Activated CD8-positive, alpha-beta memory T cell treated with anti-CD3 and anti-CD28 coated beads for 4 hours (primary cell): ENCODE data around the gene CHCHD3.
"Not testable (repeated sequence)": the region's sequence is repeated elsewhere in the genome, so short reads cannot be mapped to it uniquely, and the experiment has no call there.

ENCODE experiments used
- DNase-seq, 2 donors: peaks; one replicate each; pipeline ENCODE4 v3.0.0-alpha.2; 2020; ENCODE audit warnings: low read depth in 2 of 2

The CHCHD3 gene

GRCh38 chr7:132953468-132953867 is 128.4 kb downstream of the CHCHD3 start:
- no peak for DNase-seq

GRCh38 chr7:132950725-132951124 is 131.2 kb downstream of the CHCHD3 start:
- DNase-seq: no peak

DNA sequence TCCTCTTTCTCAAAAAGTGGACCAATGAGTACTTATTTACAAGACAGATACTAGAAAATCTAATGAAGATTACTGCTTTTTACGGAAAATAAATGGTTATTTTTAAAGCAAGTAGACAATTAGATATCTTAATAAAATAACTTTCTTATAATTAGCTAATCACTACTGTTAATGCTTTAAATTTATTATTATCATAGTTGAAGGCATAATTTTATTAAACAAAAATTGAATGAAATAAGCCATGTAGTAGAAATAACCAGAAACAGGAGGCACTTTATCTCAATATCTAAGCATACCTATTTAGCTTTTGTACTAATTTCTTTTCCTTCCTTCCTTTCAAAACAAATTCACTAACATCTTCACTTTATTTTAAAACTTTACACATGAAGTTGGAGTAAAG is 134.9 kb downstream of the CHCHD3 start:
- no peak for DNase-seq

- DNase-seq: no peak
Measured at GRCh38 chr7:132944774-132945173, 137.1 kb downstream of the CHCHD3 start.

DNA sequence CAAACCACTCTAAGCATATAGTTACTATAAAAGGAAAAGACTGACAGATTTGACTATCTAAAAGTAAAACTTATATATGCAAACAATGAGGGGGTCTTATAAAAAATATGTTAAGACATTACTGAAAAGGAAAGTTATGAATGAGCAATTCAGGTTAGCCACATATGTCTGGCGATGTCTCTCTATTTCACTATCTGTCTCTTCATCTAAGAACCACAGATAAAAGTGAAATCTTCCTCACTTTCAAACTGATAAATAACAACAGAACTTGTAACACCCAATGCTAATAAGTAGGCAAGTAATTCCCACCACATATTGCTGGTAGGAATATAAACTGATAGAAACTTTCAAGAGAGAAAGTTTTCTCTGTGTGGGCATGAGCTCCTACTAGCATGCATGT is 138.2 kb downstream of the CHCHD3 start:
- DNase-seq: no peak

- DNase-seq: no peak
Measured at GRCh38 chr7:132942701-132943100, 139.2 kb downstream of the CHCHD3 start.

DNA sequence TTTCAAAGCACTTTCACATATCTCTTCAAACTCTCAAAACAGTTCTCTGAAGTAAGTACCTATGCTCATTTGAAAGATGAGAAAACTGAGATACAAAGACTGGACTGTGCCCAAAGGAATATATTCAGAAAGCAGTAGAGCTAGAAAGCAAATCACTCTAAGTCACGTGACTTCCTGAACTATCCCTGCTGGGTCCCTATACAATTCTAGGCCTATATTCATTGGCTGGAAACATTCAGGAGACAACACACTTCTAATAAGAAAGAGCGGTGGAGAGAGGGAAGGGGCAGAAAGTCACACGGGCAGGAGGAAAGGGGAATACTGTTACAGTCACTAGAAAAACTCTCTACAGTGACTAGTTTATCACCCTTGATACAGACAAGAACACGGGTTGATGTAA is 140.0 kb downstream of the CHCHD3 start:
- no peak for DNase-seq

DNA sequence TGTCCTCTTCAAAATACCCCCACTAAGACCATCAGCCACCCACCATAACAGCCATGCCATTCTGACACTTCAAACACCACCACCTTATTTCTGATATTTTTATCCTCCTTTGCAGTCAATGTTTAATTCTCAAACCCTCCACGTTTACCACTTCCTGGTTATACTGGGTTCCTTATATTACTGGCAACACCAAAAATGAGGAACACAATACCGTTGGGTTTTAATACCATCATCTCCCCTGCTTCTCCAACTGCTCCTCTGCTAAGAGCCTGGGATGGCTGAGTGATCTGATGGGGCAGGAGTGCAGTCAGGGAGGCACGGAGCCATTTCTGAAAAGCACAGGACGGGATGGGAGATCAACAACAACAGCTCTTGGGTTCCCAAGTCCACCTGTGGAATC is 140.5 kb downstream of the CHCHD3 start:
- no peak for DNase-seq

- DNase-seq: no peak
Measured at GRCh38 chr7:132940084-132940483, 141.8 kb downstream of the CHCHD3 start.

DNA sequence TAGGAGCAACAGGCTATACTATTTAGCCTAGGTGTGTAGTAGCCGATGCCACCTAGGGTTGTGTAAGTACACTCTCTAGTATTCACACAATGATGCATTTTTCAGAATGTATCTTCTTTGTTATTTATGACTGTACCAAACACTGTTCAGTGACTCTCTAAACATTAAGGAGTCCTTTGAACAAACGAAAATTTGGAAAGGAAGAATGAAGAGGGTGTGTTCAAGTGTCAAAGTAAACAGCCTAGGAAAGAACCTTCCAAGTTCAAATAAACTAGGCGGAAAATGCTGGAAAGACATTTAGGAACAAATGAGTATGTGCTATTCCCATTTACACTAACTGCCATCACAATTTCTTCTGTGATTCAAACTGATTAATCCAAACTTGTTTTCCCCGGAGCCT is 142.4 kb downstream of the CHCHD3 start:
- no peak for DNase-seq

GRCh38 chr7:132937286-132937685 is 144.6 kb downstream of the CHCHD3 start:
- no peak for DNase-seq

DNA sequence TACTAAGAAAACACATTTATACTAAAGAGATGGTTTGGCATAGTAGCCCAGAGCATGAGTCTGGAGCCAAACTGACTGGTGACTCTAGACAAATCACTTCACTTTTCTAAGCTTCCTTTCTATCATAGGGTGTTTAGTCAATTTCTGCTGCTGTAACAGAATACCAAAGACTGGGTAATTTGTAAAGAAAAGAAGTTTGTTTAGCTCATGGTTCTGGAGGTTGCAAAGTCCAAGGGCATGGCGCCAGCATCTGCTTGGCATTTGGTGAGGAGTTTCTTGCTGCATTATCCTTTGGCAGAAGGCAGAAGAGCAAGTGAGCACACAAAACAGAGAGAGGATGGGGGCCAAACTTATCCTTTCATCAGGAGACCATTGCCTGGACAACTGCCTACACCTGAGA is 146.3 kb downstream of the CHCHD3 start:
- DNase-seq: no peak

DNA sequence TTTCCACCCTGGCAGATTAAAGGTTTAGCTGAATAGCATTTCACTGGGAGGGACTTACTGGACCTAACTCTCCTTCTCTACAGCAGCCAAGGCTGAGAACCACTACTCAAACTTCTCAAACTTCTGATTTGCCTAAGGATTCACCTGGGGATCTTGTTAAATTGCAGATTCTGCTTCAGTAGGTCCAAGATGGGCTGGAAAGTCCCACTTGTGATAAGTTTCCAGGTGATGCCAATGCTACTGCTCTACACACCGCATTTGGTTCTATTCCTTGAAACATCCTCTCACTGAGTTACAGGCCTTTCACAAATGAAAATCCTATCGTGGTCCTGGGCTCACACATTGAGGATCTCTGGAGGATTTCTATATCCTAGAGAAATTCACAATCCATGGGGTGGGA is 147.9 kb downstream of the CHCHD3 start:
- no peak for DNase-seq

GRCh38 chr7:132933072-132933458 is 148.8 kb downstream of the CHCHD3 start:
- no peak for DNase-seq

DNA sequence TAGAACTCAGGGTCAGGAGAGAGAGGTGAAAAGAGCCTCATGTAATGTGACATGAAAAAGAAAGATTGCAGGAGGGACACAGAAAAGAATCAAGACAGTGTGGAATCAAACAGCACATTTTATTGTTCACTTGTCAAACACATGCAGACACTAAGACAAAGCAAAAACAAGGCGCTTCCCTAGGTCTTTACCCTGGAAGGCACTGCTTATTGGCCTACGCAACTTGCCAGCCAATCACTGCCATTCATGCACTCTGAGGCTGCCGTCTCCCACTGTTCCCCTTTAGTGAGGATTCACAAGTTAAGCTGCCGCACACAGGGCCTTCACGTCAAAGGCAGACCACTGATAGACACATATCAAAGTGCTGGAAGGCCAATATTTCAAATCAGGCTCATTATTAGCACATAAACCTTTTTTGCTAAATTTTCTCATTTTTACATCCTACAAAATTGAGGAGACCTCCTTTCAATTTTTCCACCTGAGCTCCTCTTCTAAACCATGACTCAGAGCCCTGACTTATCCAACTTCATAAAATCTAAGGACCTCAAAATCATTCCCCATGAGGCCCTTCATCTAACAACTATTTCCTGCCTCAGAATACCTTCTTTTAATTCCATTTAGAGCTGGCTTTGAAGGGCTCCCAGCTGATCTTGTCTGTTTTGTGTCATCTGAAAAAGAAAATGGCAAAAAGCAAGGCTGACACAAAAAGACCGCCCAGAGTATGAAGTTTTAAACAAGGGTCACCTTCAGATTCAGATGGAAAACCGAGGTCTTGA is 149.4 kb downstream of the CHCHD3 start:
- no peak for DNase-seq

DNA sequence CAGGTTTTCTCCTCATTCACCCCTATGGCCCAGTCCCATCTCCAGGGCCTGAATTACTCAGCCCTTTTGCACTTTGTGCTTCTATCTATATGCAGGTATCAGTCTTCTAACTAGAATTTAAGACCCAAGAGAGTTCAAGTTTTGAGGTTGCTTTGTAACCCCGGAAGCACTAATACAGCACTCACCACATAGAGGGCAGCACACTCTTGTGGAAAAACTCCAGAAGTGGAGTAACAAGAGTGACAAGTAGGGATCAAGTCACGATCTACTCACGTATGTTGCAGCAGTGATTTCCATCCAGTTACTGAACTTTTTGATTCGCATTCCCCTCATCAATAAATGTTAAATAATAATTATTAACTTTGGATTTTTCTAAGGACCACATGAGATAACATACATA is 151.0 kb downstream of the CHCHD3 start:
- no peak for DNase-seq

DNA sequence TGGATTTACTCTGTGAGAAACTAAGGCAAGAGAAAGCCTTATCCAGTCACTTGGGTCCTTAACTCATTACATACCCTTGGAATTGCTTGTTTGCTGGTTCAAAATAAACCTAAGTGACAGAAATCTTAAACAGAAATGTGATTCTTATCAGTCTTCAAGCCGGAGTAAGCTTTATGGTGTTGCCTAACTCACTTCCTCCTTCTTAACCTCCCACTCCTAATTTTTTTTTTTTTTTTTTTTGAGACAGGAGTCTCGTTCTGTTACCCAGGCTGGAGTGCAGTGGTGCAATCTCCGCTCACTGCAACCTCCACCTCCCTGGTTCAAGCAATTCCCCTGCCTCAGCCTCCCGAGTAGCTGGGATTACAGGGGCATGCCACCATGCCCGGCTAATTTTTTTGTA is 151.9 kb downstream of the CHCHD3 start:
- not testable (repeated sequence) for DNase-seq

GRCh38 chr7:132919771-132920170 is 162.1 kb downstream of the CHCHD3 start:
- DNase-seq: no peak

GRCh38 chr7:132915647-132916046 is 166.2 kb downstream of the CHCHD3 start:
- no peak for DNase-seq

DNA sequence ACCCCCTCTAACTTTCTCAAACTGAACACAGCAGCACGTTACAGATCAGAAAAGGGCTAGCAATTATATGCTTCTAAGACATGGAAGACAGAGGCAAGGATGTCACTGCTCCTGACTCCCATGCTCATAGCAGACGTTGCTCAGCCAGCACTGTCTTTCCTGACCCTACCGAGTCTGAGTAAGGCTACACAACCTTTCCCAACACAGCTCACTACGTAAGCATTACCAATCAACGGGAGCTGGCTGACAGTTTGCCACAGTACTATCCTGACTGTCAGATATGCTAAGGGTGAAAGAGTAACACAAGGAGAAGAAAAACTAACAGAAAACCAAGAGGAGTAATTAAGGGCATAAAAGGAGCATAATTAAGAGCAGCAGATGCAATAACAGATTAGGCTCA is 171.2 kb downstream of the CHCHD3 start:
- no peak for DNase-seq

GRCh38 chr7:132907380-132907940 is 174.4 kb downstream of the CHCHD3 start:
- DNase-seq: no peak

DNA sequence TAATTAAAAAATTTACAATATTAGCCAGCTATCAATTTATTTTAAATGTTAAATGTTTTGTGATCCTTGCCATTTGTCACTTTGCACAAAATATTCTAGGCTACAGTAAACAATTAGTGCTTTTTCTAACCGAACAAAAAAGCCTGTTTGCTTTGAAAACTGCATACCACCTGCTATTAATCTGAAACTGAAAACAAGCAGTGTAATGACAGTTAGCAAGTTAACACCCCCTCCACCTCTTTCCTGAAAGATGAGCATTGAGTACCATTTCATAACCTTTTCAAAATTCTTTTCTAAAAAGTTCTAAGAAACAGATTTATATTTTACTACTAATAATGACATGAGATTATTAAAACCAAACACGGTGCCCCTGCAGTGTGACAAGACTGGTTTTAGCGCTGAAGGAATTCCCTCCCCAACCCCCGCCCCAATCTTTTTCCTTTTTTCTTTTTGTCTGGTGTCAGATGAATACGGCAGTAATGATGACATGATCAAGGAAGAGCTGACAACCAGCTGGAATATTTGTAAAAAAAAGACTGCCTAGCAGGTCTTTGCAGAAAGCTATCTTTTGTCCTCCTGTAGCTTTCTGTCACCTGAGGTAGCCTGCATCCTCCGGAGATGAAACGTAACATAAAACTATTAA is 175.6 kb downstream of the CHCHD3 start:
- DNase-seq: no peak

GRCh38 chr7:132905136-132905535 is 176.8 kb downstream of the CHCHD3 start:
- DNase-seq: not testable (repeated sequence)
